ENCODE measurements around the gene MDM4.

GRCh38 chr1:204493984-204494280, 22.3 kb upstream of the MDM4 start:
- TF ChIP-seq POLR2A (IDR thresholded peaks at IDR 0.05; ENCODE audit: low read length), result no peak
- TF ChIP-seq GATA1 (IDR thresholded peaks at IDR 0.05; ENCODE audit: low read depth, low read length), result no peak
